GM12892 (cell line): ENCODE results near the gene TLNRD1.

Experiments
- DNase-seq: peaks from one replicate; pipeline ENCODE4 v3.0.0; 2011; ENCODE audit not compliant: insufficient read length
- FAIRE-seq: peaks from 2 replicates; lab custom pipeline; 2011; peaks lifted over from hg19 to GRCh38; lab: Jason Lieb, UNC
- POLR2A ChIP-seq: IDR thresholded peaks from 2 replicates; pipeline ENCODE4 v1.6.1; 2011; ENCODE audit warnings: low read depth, low read length, control low read depth
- POLR2AphosphoS5 ChIP-seq: IDR thresholded peaks from 2 replicates; pipeline ENCODE4 v1.6.1; 2011; ENCODE audit warnings: low read depth, low read length, control low read depth
- TAF1 ChIP-seq: IDR thresholded peaks from 2 replicates; pipeline ENCODE4 v1.6.1; 2011; ENCODE audit warnings: low read depth, mild to moderate bottlenecking, control low read depth, low read length, borderline replicate concordance

Gene TLNRD1

DNA sequence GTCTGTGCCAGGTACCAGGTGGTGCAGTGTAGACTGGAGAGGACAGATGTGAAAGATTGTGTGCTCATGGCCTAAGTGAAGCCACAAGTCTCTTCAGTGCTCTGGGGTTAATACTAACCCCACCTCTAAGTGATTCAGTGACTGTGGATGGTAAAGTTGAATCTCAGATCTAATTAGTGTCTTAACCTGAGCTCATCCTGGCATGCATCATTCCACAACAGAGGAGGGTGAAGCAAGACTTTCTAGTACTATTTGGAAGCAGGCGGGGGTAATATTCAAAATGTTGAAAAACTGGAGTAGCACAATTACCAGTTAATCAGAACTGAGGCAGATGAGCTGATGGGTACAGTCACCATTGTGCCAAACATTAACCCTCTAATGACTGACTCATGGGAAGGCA lies 8.3 kb upstream of the TLNRD1 start:
- FAIRE-seq (no peak), DNase-seq (no peak)
- TF ChIP-seq POLR2A (no peak), TAF1 (no peak), POLR2AphosphoS5 (no peak)

DNA sequence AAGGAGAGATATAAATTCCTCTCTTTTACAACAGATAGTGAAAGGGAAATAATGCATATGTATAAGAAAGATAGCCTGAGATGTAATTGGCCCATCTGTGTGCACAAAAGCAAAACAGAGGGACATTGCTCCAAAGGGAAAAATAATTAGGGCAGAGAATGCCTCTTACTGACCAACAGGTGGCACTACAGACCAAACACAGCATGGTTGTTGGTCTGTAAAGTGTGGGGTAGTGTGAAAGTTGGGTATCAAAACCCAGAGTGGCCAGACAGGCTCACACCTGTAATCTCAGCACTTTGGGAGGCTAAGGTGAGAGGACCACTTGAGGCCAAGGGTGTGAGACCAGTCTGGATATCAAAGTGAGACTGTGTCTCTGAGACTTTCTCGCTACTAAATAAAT lies 4.5 kb upstream of the TLNRD1 start:
- no peak for FAIRE-seq
- TF ChIP-seq POLR2A (no peak), TAF1 (no peak), POLR2AphosphoS5 (no peak)
- no peak for DNase-seq

DNA sequence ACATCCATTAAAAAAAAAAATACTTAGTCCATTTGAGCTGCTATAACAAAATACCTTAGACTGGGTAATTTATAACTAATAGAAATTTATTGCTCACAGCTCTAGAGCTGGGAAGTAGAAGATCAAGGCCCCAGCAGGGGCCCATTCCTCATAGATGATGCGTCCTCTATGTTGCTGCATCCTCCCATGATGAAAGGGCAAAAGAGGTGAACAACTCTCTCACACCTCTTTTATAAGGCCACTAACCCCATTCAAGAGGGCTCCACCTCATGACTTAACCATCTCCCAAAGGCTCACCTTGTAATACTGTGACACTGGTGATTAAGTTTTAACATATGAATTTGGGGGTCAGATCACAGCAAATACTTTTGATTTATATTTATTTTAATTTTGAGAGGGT lies 3.0 kb upstream of the TLNRD1 start:
- DNase-seq, result no peak
- FAIRE-seq, result no peak

DNA sequence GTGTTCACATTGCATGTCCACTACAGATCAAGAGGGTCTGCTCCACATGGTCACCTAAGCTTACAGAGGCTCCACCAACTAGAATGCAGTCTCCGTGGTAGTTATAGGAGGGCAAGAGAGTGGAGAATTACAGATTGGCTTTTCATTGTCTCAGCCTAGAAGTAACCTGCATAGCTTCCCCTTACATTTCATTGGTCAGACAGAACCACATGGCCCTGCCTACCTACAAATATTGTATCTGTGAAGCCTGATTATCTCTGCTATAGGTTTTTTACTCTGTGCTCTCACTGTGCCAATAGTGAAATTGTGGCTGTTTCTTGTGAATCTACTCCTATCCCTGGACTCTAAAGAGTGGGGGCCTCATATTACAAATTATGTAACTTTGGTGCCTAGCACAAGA lies 2.5 kb upstream of the TLNRD1 start:
- DNase-seq, result no peak
- TF ChIP-seq POLR2AphosphoS5 (no peak), POLR2A (no peak), TAF1 (no peak)
- no peak for FAIRE-seq

More for the DNA sequence above, 3.0 kb upstream of the TLNRD1 start:
- TF ChIP-seq TAF1 (no peak), POLR2A (no peak), POLR2AphosphoS5 (no peak)

DNA sequence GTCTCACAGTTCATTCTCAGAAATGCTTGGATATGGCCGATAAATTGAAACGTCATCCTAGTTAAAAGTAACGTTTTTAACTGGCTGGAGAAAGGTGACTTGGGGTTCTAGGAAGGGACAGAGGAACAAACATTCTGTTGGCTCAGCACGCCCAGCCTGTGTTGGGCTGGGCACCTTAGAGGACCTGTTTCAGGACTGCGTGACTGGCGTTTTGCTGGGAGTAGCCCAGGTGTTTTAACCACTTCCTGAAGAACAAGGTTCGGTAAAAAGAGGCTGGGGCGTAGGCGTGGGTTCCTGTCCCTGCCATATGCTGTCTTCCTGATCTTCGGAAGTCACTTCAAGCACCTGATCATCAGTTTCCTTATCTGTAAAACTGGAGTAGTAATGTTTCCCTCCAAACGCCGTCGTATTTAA lies 1.1 kb upstream of the TLNRD1 start:
- DNase-seq (peak; percentile 48), FAIRE-seq (peak; percentile 78)
- TF ChIP-seq POLR2AphosphoS5 (0 out of 2 replicates have a peak, but pooled peaks have one; percentile 26), TAF1 (no peak), POLR2A (peak; percentile 54; the same call in 1 of the 2 replicates)

DNA sequence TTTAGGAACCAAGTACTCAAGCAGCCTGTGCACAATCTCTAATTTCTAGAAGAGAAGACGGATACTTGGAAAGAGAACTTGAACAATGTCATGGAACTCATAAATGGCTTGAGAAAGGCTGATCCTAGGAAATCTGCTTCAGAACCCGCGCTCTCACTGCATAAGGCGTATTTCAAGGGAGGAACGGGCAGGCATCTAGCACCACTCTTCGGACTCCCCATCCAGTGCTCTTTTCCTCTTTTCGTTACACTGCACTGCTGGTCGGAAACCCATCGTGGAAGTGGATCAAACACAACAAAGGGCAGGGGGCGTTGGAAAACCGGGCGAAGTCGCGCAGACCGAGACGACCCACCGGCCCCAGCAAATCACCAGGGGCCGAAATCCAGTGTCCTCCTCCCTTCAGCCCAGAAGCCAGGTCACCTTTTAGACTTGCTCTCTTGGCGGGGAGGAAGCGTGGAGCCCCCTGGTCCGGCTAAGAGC lies 539 bp upstream of the TLNRD1 start:
- no peak for TF ChIP-seq POLR2A
- TF ChIP-seq POLR2AphosphoS5, result no peak
- TF ChIP-seq TAF1, result no peak
- no peak for DNase-seq
- FAIRE-seq, result no peak

DNA sequence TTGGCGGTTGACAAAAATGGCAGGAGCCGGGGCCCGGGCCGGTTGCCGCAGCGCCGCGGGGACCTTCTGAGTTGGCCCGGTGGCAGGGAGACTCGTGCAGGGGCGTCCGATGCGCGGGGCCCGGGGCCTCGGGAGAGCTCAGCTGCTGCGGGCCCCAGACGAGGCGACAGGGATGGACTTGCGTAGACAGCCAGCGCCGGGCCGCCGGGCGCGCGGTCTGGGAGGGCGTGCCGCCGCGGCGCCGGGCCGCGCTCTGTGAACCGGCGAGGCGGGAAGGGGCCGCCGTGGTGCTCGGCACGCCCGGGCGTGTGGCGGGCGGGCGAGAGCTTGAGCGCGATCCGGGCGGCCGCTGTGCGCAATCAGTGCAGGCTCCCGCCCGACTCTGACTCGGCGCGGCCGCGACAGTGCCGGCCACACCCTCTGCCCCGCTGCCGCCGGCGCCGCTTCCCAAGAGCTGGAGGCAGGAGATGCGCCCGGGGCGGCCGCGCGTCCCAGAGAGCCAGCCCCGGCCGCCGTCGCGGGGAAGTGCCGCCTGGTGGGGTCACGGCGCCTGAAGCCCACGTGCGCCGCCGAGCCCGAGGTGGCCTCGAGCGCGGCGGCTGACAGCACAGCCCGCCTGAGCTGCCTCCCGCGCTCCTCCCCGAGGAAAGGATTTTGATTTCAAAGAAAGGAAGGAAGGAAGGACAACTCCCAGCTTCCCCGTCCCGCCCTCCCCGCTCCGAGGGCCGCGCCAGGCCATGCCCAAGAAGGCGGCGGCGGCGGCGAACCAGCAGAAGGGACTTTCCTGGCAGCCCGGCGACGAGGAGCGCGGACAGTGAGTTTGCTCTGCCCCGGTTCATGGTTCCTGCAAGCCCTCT lies 657 bp downstream of the TLNRD1 start:
- DNase-seq (peak; percentile 42), FAIRE-seq (no peak)
- TF ChIP-seq POLR2A, result no peak; the same call in 1 of the 2 replicates
- TF ChIP-seq POLR2AphosphoS5, result no peak
- no peak for TF ChIP-seq TAF1

DNA sequence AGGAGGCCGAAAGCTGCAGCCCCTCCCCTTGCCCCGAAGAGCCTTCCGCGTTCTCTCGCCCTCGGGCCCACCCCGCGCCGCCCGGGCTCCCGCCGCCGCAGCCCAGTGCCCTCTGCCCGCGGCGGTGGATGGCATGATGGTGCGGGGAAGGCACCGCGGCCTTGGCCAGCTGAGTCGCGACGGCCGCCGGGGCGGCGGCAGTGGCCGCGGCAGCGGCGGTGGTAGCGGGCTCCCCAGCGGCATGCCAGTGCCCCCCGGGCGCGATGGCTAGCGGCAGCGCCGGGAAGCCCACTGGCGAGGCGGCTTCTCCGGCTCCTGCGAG lies 1.2 kb downstream of the TLNRD1 start:
- DNase-seq (peak; percentile 54), FAIRE-seq (no peak)
- TF ChIP-seq POLR2AphosphoS5 (no peak), TAF1 (no peak), POLR2A (no peak)

DNA sequence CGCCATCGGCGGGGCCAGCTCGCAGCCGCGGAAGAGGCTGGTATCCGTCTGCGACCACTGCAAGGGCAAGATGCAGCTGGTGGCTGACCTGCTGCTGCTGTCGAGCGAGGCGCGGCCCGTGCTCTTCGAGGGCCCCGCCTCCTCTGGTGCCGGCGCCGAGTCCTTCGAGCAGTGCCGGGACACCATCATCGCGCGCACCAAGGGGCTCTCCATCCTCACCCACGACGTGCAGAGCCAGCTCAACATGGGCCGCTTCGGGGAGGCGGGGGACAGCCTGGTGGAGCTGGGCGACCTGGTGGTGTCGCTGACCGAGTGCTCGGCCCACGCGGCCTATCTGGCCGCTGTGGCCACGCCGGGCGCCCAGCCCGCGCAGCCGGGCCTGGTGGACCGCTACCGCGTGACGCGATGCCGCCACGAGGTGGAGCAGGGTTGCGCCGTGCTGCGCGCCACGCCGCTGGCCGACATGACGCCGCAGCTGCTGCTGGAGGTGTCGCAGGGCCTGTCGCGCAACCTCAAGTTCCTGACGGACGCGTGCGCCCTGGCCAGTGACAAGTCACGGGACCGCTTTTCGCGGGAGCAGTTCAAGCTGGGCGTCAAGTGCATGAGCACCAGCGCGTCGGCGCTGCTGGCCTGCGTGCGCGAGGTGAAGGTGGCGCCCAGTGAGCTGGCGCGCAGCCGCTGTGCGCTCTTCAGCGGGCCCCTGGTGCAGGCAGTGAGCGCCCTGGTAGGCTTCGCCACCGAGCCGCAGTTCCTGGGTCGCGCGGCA lies 1.8 kb downstream of the TLNRD1 start:
- TF ChIP-seq POLR2AphosphoS5 (no peak), POLR2A (no peak), TAF1 (no peak)
- no peak for DNase-seq
- FAIRE-seq, result no peak

DNA sequence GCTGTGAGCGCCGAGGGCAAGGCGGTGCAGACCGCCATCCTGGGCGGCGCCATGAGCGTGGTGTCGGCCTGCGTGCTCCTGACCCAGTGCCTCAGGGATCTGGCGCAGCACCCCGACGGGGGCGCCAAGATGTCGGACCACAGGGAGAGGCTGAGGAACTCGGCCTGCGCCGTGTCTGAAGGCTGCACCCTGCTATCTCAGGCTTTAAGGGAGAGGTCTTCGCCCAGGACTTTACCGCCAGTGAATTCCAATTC lies 2.3 kb downstream of the TLNRD1 start:
- TF ChIP-seq POLR2AphosphoS5 (no peak), POLR2A (no peak), TAF1 (no peak)
- DNase-seq, result no peak
- FAIRE-seq, result no peak

DNA sequence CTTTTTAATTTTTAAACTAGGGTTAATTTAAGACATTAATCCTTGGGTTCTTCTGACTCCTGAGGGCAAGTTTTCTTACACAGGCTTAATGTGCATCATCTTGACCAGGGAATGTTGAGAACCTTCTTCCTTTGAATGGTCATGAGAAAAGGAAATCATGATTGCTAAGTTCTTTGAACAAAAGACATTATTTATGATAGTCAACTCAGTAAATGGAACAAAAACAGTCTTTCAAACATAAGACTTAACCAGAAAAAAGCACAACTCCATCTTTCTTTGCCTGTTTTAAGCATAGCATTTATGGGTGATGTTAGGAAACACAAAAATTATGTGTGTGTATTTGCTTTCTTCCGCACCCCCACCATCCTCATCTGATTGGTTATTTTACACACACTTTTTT lies 5.4 kb downstream of the TLNRD1 start:
- TF ChIP-seq TAF1 (no peak), POLR2A (no peak), POLR2AphosphoS5 (no peak)
- no peak for FAIRE-seq
- no peak for DNase-seq

DNA sequence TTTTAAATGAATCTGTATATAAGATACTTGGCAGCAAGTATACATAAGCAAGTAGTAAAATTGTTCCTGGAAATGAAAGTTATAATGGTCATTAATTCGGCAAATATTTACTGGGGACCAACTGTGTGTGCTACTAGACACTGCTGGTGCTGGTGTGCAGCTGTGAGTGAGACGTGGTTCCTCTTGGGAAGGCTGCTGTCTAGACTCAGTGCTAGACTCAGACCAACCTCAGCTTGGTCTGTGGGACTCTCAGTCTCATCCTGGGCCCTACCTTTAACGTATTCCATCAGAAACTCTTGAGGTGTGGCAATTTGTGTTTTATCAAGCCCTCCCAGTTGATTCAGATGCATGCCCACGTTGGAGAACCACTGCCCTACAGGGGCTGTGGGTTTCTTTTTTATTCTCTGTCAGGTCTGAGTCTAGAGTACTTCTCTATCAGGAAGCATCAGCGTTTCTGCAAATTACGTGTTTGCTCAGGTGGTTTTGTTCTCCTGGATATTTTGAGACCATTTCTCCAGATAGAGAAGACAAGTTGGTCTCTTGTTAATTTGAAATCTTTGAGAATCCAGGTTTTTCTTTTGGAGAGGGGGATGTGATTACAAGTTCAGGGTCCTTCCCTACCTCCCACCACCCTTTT lies 6.8 kb downstream of the TLNRD1 start:
- no peak for DNase-seq
- FAIRE-seq, result no peak
- no peak for TF ChIP-seq TAF1
- no peak for TF ChIP-seq POLR2AphosphoS5
- TF ChIP-seq POLR2A, result no peak
